MM.1S (cell line): ENCODE results near the gene FGGY.

ENCODE experiments used
- DNase-seq: peaks from one replicate; pipeline ENCODE4 v3.0.0-alpha.2; 2015
- H2AFZ ChIP-seq: fragments of 300-600 bp; sonication (generic); 2 replicates; pipeline ENCODE4 v1.6.0; 2016; ENCODE audit warnings: antibody characterized with exemption, low read length
- H3F3A ChIP-seq: fragments of 300-600 bp; sonication (generic); 2 replicates; pipeline ENCODE4 v1.6.1; 2016; ENCODE audit warnings: mild to moderate bottlenecking, antibody characterized with exemption, low read length, moderate library complexity, mixed read lengths; ENCODE audit not compliant: insufficient read depth
- H3K27ac ChIP-seq: fragments of 300-600 bp; sonication (generic); 2 replicates; pipeline ENCODE4 v1.5.1; 2016; ENCODE audit warnings: mild to moderate bottlenecking, low read length
- H3K27me3 ChIP-seq: fragments of 300-600 bp; sonication (generic); replicated peaks from 2 replicates; pipeline ENCODE4 v1.6.0; 2016; ENCODE audit warnings: low read length; ENCODE audit not compliant: insufficient read depth
- H3K36me3 ChIP-seq: fragments of 300-600 bp; sonication (generic); replicated peaks from 2 replicates; pipeline ENCODE4 v1.6.1; 2016; ENCODE audit warnings: mild to moderate bottlenecking, low read length, mixed read lengths; ENCODE audit not compliant: insufficient read depth
- H3K4me1 ChIP-seq: fragments of 300-600 bp; sonication (generic); 2 replicates; pipeline ENCODE4 v1.6.1; 2016; ENCODE audit warnings: low read length, mixed read lengths
- H3K4me2 ChIP-seq: fragments of 300-600 bp; sonication (generic); 2 replicates; pipeline ENCODE4 v1.6.0; 2016; ENCODE audit warnings: low read depth, low read length
- H3K4me3 ChIP-seq: fragments of 300-600 bp; sonication (generic); 2 replicates; pipeline ENCODE4 v1.5.1; 2016; ENCODE audit warnings: low read length, mixed read lengths
- H3K79me2 ChIP-seq: fragments of 300-600 bp; sonication (generic); 2 replicates; pipeline ENCODE4 v1.6.1; 2016; ENCODE audit warnings: mixed run types, low read length, mixed read lengths
- H3K9ac ChIP-seq: fragments of 300-600 bp; sonication (generic); 2 replicates; pipeline ENCODE4 v1.6.1; 2016; ENCODE audit warnings: low read length, mixed read lengths
- H3K9me2 ChIP-seq: fragments of 300-600 bp; sonication (generic); replicated peaks from 2 replicates; pipeline ENCODE4 v1.6.1; 2016; ENCODE audit warnings: mild to moderate bottlenecking, low read length, mixed read lengths; ENCODE audit not compliant: insufficient read depth
- H3K9me3 ChIP-seq: fragments of 300-600 bp; sonication (generic); replicated peaks from 2 replicates; pipeline ENCODE4 v1.6.1; 2016; ENCODE audit warnings: mild to moderate bottlenecking, low read length, mixed read lengths; ENCODE audit not compliant: insufficient read depth
- H4K20me1 ChIP-seq: fragments of 300-600 bp; sonication (generic); 2 replicates; pipeline ENCODE4 v1.6.1; 2016; ENCODE audit warnings: mild to moderate bottlenecking, low read length, moderate library complexity, mixed read lengths; ENCODE audit not compliant: insufficient read depth
- EZH2 ChIP-seq: fragments of 300-600 bp; sonication (generic); optimal IDR thresholded peaks from 2 replicates; pipeline ENCODE3; 2017; ENCODE audit warnings: low read depth, mild to moderate bottlenecking, antibody characterized with exemption, low read length, mixed read lengths
- EZH2phosphoT487 ChIP-seq: fragments of 300-600 bp; sonication (generic); IDR thresholded peaks from 2 replicates; pipeline ENCODE4 v1.6.1; 2018; ENCODE audit warnings: antibody characterized with exemption, low read length
- TF ChIP-seq, protein P1 (sequence below): fragments of 300-600 bp; sonication (generic); IDR thresholded peaks from 2 replicates; pipeline ENCODE4 v1.5.1; 2016; ENCODE audit warnings: antibody characterized with exemption, low read length, mixed read lengths

FGGY gene

DNA sequence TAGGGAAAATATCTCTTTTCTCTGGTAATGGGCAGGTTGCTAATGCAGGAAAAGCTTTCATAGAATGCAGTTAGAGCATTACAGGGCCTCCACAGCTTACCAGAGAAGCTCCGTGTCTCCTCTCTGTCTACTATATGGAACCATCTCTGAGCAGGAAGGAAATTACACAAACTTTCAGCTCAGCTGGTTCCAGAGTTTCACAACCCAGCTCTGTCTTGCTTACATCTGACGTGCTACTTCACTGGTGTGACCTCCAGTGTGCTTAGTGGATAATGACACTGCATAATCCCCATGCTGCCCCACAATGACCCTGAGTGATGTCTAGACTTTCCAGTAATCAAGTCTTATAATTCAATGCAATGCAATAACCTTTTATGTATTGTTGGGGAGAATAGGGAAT, 4.3 kb upstream of the FGGY start:
- peak overlapping the region; percentile 23; the same call in 1 of the 2 replicates for H3K27ac ChIP-seq
- no peak overlapping the region for H3K4me3 ChIP-seq
- no peaks in the 10 kb centered on the region for H3K9me2 ChIP-seq
- H2AFZ ChIP-seq = no peak overlapping the region
- H3K9ac ChIP-seq = no peak overlapping the region
- no peaks in the 10 kb centered on the region for H4K20me1 ChIP-seq
- peaks cover 30% of the 10 kb centered on the region for H3K4me1 ChIP-seq
- H3K9me3 ChIP-seq = no peaks in the 10 kb centered on the region
- no peaks in the 10 kb centered on the region for H3K79me2 ChIP-seq
- TF ChIP-seq EZH2phosphoT487 (no peak), EZH2 (no peak)
- TF ChIP-seq, protein P1, sequence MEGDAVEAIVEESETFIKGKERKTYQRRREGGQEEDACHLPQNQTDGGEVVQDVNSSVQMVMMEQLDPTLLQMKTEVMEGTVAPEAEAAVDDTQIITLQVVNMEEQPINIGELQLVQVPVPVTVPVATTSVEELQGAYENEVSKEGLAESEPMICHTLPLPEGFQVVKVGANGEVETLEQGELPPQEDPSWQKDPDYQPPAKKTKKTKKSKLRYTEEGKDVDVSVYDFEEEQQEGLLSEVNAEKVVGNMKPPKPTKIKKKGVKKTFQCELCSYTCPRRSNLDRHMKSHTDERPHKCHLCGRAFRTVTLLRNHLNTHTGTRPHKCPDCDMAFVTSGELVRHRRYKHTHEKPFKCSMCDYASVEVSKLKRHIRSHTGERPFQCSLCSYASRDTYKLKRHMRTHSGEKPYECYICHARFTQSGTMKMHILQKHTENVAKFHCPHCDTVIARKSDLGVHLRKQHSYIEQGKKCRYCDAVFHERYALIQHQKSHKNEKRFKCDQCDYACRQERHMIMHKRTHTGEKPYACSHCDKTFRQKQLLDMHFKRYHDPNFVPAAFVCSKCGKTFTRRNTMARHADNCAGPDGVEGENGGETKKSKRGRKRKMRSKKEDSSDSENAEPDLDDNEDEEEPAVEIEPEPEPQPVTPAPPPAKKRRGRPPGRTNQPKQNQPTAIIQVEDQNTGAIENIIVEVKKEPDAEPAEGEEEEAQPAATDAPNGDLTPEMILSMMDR = peak; percentile 24
- H3K27me3 ChIP-seq = no peaks in the 10 kb centered on the region
- DNase-seq = peak; percentile 84
- peak overlapping the region; percentile 18 for H3K4me2 ChIP-seq
- no peaks in the 10 kb centered on the region for H3K36me3 ChIP-seq
- peaks cover 23% of the 10 kb centered on the region for H3F3A ChIP-seq

DNA sequence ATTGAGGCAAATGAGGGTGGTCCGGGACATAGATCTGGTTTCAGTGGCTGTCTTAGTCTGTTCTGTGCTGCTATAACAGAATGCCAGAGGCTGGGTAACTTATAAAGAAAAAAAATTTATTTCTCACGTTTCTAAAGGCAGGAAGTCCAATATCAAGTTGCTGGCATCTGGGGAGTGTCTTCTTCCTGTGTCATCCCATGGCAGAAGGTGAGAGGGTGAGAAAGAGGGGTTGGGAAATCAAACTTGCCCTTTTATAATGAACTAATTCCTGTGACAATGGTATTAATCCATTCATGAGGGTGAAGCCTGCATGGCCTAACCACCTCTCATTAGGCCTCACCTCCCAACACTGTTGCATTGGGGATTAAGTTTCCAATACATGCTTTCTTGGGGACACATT, 3.7 kb upstream of the FGGY start:
- no peak for DNase-seq

DNA sequence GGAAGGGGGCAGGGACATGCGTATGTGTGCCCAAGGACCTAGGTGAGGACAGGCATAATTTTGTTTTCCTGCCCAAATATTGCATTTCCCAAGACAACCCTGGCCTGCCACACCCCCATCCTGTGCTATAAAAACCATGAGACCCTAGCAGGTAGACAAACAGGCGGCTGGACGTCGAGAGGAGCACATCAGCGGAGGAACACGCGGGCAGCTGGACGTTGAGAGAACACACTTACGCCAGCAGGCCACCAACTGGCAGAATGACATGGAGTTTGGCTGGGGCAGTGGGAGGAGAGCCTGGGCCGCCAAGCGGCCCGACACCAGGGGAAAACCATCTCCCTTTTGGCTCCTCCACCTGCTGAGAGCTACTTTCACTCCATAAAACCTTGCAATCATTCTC, 3.0 kb upstream of the FGGY start:
- TF ChIP-seq EZH2 (no peak), EZH2phosphoT487 (no peak)
- TF ChIP-seq, protein P1 = no peak

More for the DNA sequence above, 3.7 kb upstream of the FGGY start:
- H3F3A ChIP-seq = peaks cover 23% of the 10 kb centered on the region
- H2AFZ ChIP-seq = no peak overlapping the region
- no peaks in the 10 kb centered on the region for H3K79me2 ChIP-seq
- no peak overlapping the region for H3K4me3 ChIP-seq
- no peaks in the 10 kb centered on the region for H3K36me3 ChIP-seq
- no peaks in the 10 kb centered on the region for H3K27me3 ChIP-seq
- H4K20me1 ChIP-seq = no peaks in the 10 kb centered on the region
- no peaks in the 10 kb centered on the region for H3K9me2 ChIP-seq
- no peaks in the 10 kb centered on the region for H3K9me3 ChIP-seq
- peaks cover 30% of the 10 kb centered on the region for H3K4me1 ChIP-seq
- peak overlapping the region; percentile 23; the same call in 1 of the 2 replicates for H3K27ac ChIP-seq
- TF ChIP-seq EZH2phosphoT487 (no peak), EZH2 (no peak)
- TF ChIP-seq, protein P1 = no peak
- no peak overlapping the region for H3K9ac ChIP-seq
- H3K4me2 ChIP-seq = no peak overlapping the region

More for the DNA sequence above, 3.0 kb upstream of the FGGY start:
- no peak overlapping the region for H3K9ac ChIP-seq
- no peak for DNase-seq
- H3K79me2 ChIP-seq = no peaks in the 10 kb centered on the region
- H3K4me2 ChIP-seq = no peak overlapping the region
- H3K36me3 ChIP-seq = no peaks in the 10 kb centered on the region
- H3K4me1 ChIP-seq = peaks cover 30% of the 10 kb centered on the region
- no peak overlapping the region for H2AFZ ChIP-seq
- no peaks in the 10 kb centered on the region for H3K9me2 ChIP-seq
- H3K9me3 ChIP-seq = no peaks in the 10 kb centered on the region
- H3K4me3 ChIP-seq = no peak overlapping the region
- no peaks in the 10 kb centered on the region for H3K27me3 ChIP-seq
- H4K20me1 ChIP-seq = no peaks in the 10 kb centered on the region
- peaks cover 23% of the 10 kb centered on the region for H3F3A ChIP-seq
- H3K27ac ChIP-seq = no peak overlapping the region
